GM18526 (cell line): Measurements from ENCODE around the gene OR10G8.

ENCODE experiments used
- POLR2A ChIP-seq: IDR thresholded peaks from 3 replicates; pipeline ENCODE4 v1.6.1; 2011; ENCODE audit not compliant: insufficient read length; ENCODE audit errors: extremely low read depth

OR10G8 gene

GRCh38 chr11:124072147-124072546, 45.5 kb downstream of the OR10G8 start:
- TF ChIP-seq POLR2A = no peak

GRCh38 chr11:124074554-124074953, 48.0 kb downstream of the OR10G8 start:
- TF ChIP-seq POLR2A = no peak

- no peak for TF ChIP-seq POLR2A
Observed at GRCh38 chr11:124075492-124075840, 48.9 kb downstream of the OR10G8 start.

- no peak for TF ChIP-seq POLR2A
Observed at GRCh38 chr11:124075841-124076651, 49.4 kb downstream of the OR10G8 start.

GRCh38 chr11:124077266-124077665, 50.7 kb downstream of the OR10G8 start:
- no peak for TF ChIP-seq POLR2A

- no peak for TF ChIP-seq POLR2A
Observed at GRCh38 chr11:124078591-124078990, 52.0 kb downstream of the OR10G8 start.

GRCh38 chr11:124079631-124080326, 53.2 kb downstream of the OR10G8 start:
- no peak for TF ChIP-seq POLR2A
